Caco-2 (cell line): ENCODE measurements around the gene MOSPD2. TPM values are rescaled to one million over a fixed set of nuclear protein-coding genes. Genes with fewer than 3 reads are reported as not detected.

Source experiments
- BruUV-seq: library from RNA; stranded (reverse); fragments of 400-500 nt; replicated peaks from 2 replicates; lab custom pipeline; 2021; lab: Mats Ljungman, UMichigan
- CTCF ChIA-PET: fragments of 300-600 bp; sonication (Branson Sonifier 250); formaldehyde crosslinking; loops from one replicate; lab custom pipeline; 2022; ENCODE audit warnings: antibody characterized with exemption; lab: Charles Lee
- POLR2A ChIA-PET: fragments of 300-600 bp; sonication (Branson Sonifier 250); formaldehyde crosslinking; loops from one replicate; lab custom pipeline; 2022; ENCODE audit warnings: antibody characterized with exemption; lab: Charles Lee
- DNase-seq, 2 experiments: peaks; one replicate each; pipeline versions ENCODE4 v3.0.0 to v3.0.0-alpha.2; 2020 to 2022
- H3K27me3 ChIP-seq: replicated peaks from 2 replicates; pipeline ENCODE4 v1.6.0; 2011; ENCODE audit warnings: low read length; ENCODE audit not compliant: control insufficient read depth, insufficient read depth
- H3K36me3 ChIP-seq: 2 replicates; pipeline ENCODE4 v1.5.1; 2011; ENCODE audit warnings: low read length; ENCODE audit not compliant: control insufficient read depth, insufficient read depth
- H3K4me1 ChIP-seq: fragments of 250-450 bp; sonication (Bioruptor Pico); 2 replicates; pipeline ENCODE4 v1.5.1; 2020; ENCODE audit warnings: mild to moderate bottlenecking
- H3K4me3 ChIP-seq: 2 replicates; pipeline ENCODE4 v1.5.1; 2011; ENCODE audit warnings: low read depth, mild to moderate bottlenecking, control low read depth, low read length
- H3K9me3 ChIP-seq: fragments of 250-450 bp; sonication (Bioruptor Pico); 2 replicates; pipeline ENCODE4 v1.5.1; 2020; ENCODE audit warnings: mild to moderate bottlenecking, moderate library complexity
- H3K27ac Mint-ChIP-seq: one replicate; pipeline ENCODE4 v1.8.0; 2022; ENCODE audit warnings: mixed read lengths; ENCODE audit not compliant: unreplicated experiment
- H3K27me3 Mint-ChIP-seq: one replicate; pipeline ENCODE4 v1.8.0; 2022; ENCODE audit warnings: mixed read lengths; ENCODE audit not compliant: insufficient read depth, unreplicated experiment
- H3K36me3 Mint-ChIP-seq: one replicate; pipeline ENCODE4 v1.8.0; 2022; ENCODE audit warnings: mild to moderate bottlenecking, mixed read lengths; ENCODE audit not compliant: insufficient read depth, unreplicated experiment
- H3K4me1 Mint-ChIP-seq: one replicate; pipeline ENCODE4 v1.8.0; 2022; ENCODE audit warnings: low read depth, mixed read lengths; ENCODE audit not compliant: unreplicated experiment
- H3K4me3 Mint-ChIP-seq: one replicate; pipeline ENCODE4 v1.8.0; 2022; ENCODE audit warnings: mild to moderate bottlenecking, moderate library complexity, mixed read lengths; ENCODE audit not compliant: unreplicated experiment
- H3K9me3 Mint-ChIP-seq: one replicate; pipeline ENCODE4 v1.8.0; 2022; ENCODE audit warnings: mixed read lengths; ENCODE audit not compliant: unreplicated experiment
- intact Hi-C: fragments of 100-400 bp; cut with micrococcal nuclease; formaldehyde crosslinking; loops from one replicate; pipeline ENCODE4 v1.10.0; 2022; ENCODE audit not compliant: unreplicated experiment
- total RNA-seq: library from RNA; stranded (reverse); gene quantifications from 2 replicates; pipeline ENCODE4 v1.2.3, GENCODE V29; 2022
- TF ChIP-seq, protein P1 (sequence below), 2 experiments: fragments of 200-600 bp in 1 of 2; IDR thresholded peaks; 1 replicate in 1 of 2; 2 replicates in 1 of 2; pipeline versions ENCODE4 v1.5.1 to v1.8.0; 2011 to 2022; ENCODE audit warnings: antibody characterized with exemption in 1 of 2, control low read depth in 1 of 2, inconsistent platforms in 1 of 2, low read depth in 1 of 2, low read length in 1 of 2, mild to moderate bottlenecking in 1 of 2, moderate library complexity in 1 of 2; ENCODE audit not compliant: insufficient read depth in 1 of 2, severe bottlenecking in 1 of 2, unreplicated experiment in 1 of 2

MOSPD2 gene
- total RNA-seq, 1 experiment from 2014 or later = 13.8 TPM

DNA sequence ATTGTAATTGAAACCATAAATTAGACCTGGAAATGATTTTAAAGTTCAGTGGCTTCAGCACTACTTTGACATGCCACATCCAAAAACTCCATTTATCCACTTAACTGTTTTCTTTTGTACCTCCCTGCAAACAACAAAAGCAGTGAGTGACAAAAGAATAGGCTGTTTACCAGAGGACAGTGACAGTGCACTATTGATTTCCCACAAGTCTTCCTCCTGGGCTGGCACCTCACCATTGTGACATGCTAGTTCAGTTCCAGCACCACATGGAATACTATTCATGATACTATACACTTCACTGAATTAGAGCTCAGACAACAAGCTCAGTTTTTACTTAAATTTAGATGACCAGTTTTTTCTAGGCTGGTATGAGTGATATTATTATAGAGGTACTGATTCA is 29.3 kb downstream of the MOSPD2 start:
- no peaks in the 10 kb centered on the region for H3K9me3 ChIP-seq
- no peaks in the 10 kb centered on the region for H3K27me3 ChIP-seq
- no peak overlapping the region for H3K4me3 ChIP-seq
- Mint-ChIP-seq H3K9me3 (no peaks in the 10 kb centered on the region), H3K36me3 (peaks cover 4% of the 10 kb centered on the region), H3K4me3 (no peak overlapping the region), H3K4me1 (no peaks in the 10 kb centered on the region), H3K27ac (no peak overlapping the region), H3K27me3 (no peaks in the 10 kb centered on the region)
- POLR2A ChIA-PET = no interaction called here
- no TSS peak for BruUV-seq
- no peaks in the 10 kb centered on the region for H3K4me1 ChIP-seq
- intact Hi-C loops = no loop called here
- H3K36me3 ChIP-seq = no peaks in the 10 kb centered on the region; the same call in 1 of the 2 replicates
- TF ChIP-seq, protein P1, sequence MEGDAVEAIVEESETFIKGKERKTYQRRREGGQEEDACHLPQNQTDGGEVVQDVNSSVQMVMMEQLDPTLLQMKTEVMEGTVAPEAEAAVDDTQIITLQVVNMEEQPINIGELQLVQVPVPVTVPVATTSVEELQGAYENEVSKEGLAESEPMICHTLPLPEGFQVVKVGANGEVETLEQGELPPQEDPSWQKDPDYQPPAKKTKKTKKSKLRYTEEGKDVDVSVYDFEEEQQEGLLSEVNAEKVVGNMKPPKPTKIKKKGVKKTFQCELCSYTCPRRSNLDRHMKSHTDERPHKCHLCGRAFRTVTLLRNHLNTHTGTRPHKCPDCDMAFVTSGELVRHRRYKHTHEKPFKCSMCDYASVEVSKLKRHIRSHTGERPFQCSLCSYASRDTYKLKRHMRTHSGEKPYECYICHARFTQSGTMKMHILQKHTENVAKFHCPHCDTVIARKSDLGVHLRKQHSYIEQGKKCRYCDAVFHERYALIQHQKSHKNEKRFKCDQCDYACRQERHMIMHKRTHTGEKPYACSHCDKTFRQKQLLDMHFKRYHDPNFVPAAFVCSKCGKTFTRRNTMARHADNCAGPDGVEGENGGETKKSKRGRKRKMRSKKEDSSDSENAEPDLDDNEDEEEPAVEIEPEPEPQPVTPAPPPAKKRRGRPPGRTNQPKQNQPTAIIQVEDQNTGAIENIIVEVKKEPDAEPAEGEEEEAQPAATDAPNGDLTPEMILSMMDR (IDR thresholded peaks at IDR 0.05; ENCODE audit: insufficient read depth in 1 of 2, low read depth in 1 of 2, low read length in 1 of 2, severe bottlenecking in 1 of 2, unreplicated experiment in 1 of 2) = no peak
- CTCF ChIA-PET = no interaction called here
- no peak for DNase-seq

DNA sequence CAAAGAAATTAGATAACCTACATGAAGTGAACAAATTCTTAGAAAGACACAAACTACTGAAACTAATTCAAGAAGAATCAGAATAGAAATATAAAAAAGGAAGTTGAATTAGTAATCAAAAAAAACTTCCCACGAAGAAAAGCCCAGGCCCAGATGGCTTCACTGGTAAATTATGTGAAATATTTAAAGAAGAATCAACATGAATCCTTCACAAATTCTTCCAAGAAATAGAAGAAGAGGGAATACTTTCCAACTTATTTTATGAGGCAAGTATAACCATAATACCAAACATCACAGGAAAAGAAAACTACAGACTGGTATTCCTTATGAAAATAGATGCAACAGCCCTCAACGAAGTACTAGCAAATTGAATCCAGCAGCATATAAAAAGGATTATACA is 30.7 kb downstream of the MOSPD2 start:
- intact Hi-C loops = no loop called here

DNA sequence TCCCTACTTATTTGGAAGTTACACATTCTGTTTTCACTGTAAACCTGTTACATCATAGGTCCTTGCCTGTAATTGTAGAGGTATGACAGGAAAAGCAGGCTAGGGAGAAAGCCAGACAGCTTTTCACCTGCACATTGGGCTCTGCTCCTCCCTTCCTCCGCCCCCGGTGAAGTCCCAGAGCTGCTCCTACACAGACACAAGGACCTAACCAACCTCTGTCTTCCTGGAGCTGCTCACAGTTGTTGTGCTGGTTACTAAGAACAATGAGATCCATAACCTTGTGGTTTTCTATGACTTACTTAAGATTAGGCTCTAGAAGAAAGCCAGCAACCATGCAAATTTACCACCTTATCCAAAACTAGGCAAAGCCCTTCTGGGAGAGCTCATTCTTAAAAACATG is 40.0 kb downstream of the MOSPD2 start:
- TF ChIP-seq, protein P1 (IDR thresholded peaks at IDR 0.05; ENCODE audit: insufficient read depth in 1 of 2, low read depth in 1 of 2, low read length in 1 of 2, severe bottlenecking in 1 of 2, unreplicated experiment in 1 of 2) = no peak
- BruUV-seq = no TSS peak
- no peaks in the 10 kb centered on the region for H3K27me3 ChIP-seq
- no peak for DNase-seq
- Mint-ChIP-seq H3K27me3 (no peaks in the 10 kb centered on the region), H3K4me1 (no peaks in the 10 kb centered on the region), H3K36me3 (no peaks in the 10 kb centered on the region), H3K27ac (no peak overlapping the region), H3K9me3 (no peaks in the 10 kb centered on the region), H3K4me3 (no peak overlapping the region)
- H3K9me3 ChIP-seq = no peaks in the 10 kb centered on the region
- POLR2A ChIA-PET = no interaction called here
- CTCF ChIA-PET = no interaction called here
- no peaks in the 10 kb centered on the region for H3K4me1 ChIP-seq
- intact Hi-C loops = no loop called here
- no peaks in the 10 kb centered on the region; the same call in 1 of the 2 replicates for H3K36me3 ChIP-seq
- no peak overlapping the region for H3K4me3 ChIP-seq

More for the DNA sequence above, 30.7 kb downstream of the MOSPD2 start:
- Mint-ChIP-seq H3K27me3 (no peaks in the 10 kb centered on the region), H3K27ac (no peak overlapping the region), H3K4me1 (no peaks in the 10 kb centered on the region), H3K9me3 (no peaks in the 10 kb centered on the region), H3K4me3 (no peak overlapping the region), H3K36me3 (peaks cover 4% of the 10 kb centered on the region)
- H3K36me3 ChIP-seq = no peaks in the 10 kb centered on the region; the same call in 1 of the 2 replicates
- no peak for DNase-seq
- CTCF ChIA-PET = no interaction called here
- no peaks in the 10 kb centered on the region for H3K4me1 ChIP-seq
- TF ChIP-seq, protein P1 (IDR thresholded peaks at IDR 0.05; ENCODE audit: insufficient read depth in 1 of 2, low read depth in 1 of 2, low read length in 1 of 2, severe bottlenecking in 1 of 2, unreplicated experiment in 1 of 2) = no peak
- H3K4me3 ChIP-seq = no peak overlapping the region
- BruUV-seq = no TSS peak
- POLR2A ChIA-PET = no interaction called here
- no peaks in the 10 kb centered on the region for H3K27me3 ChIP-seq
- no peaks in the 10 kb centered on the region for H3K9me3 ChIP-seq
